Measurements from ENCODE around the gene PNMA8C. TPM values are rescaled to one million over a fixed set of nuclear protein-coding genes. Genes with fewer than 3 reads are reported as not detected.

Gene PNMA8C
- under 0.01 TPM in 1 of 2 replicates, not detected in the other for total RNA-seq

GRCh38 chr19:46428239-46429135 lies at the start of gene PNMA8C:
TSS of gene PNMA8C (minus strand) at chr19:46428936. CDS start at chr19:46428359, 577 bp downstream.

GRCh38 chr19:46471116-46471733 lies 42.5 kb upstream of the PNMA8C start, which contains the start of gene PNMA8A:
TSS of gene PNMA8A (minus strand) at chr19:46471563. CDS start at chr19:46471035, 528 bp downstream.

GRCh38 chr19:46413262-46414031 lies 15.3 kb downstream of the PNMA8C start, which contains the start of gene CCDC8:
TSS of gene CCDC8 (minus strand) at chr19:46413564. CDS start at chr19:46412810, 754 bp downstream.

Other genes starting within 250 kb of the PNMA8C start
- not detected in 2 replicates for gene IGFL1, start 199.2 kb downstream of the PNMA8C start, total RNA-seq
- gene HIF3A, start 131.9 kb downstream of the PNMA8C start, total RNA-seq: 17.7 and 36.8 TPM in 2 replicates
- 96.1 and 99.9 TPM in 2 replicates for gene PPP5C, start 81.8 kb downstream of the PNMA8C start, total RNA-seq
- 26.4 and 42.2 TPM in 2 replicates for gene CCDC8, start 15.4 kb downstream of the PNMA8C start, total RNA-seq
- gene PNMA8A, start 42.6 kb upstream of the PNMA8C start, total RNA-seq: 1.1 and 4.7 TPM in 2 replicates
- 0.78 and 5.6 TPM in 2 replicates for gene PNMA8B, start 66.9 kb upstream of the PNMA8C start, total RNA-seq
- gene CALM3, start 172.4 kb upstream of the PNMA8C start, total RNA-seq: 167 and 168 TPM in 2 replicates
- 14.0 and 19.9 TPM in 2 replicates for gene PTGIR, start 196.2 kb upstream of the PNMA8C start, total RNA-seq
- gene GNG8, start 207.3 kb upstream of the PNMA8C start, total RNA-seq: not detected in 2 replicates
- 7.1 and 24.4 TPM in 2 replicates for gene DACT3, start 232.2 kb upstream of the PNMA8C start, total RNA-seq

Measured in epithelial cell of alveolus of lung (primary cell).